Measurements from ENCODE around the gene TSC22D1. TPM values are rescaled to one million over a fixed set of nuclear protein-coding genes. Genes with fewer than 3 reads are reported as not detected.

Gene TSC22D1
- total and polyA plus RNA-seq, 2 of the 4 experiments (the other 2 are of a cell fraction): 30.8 to 42.2 TPM

DNA sequence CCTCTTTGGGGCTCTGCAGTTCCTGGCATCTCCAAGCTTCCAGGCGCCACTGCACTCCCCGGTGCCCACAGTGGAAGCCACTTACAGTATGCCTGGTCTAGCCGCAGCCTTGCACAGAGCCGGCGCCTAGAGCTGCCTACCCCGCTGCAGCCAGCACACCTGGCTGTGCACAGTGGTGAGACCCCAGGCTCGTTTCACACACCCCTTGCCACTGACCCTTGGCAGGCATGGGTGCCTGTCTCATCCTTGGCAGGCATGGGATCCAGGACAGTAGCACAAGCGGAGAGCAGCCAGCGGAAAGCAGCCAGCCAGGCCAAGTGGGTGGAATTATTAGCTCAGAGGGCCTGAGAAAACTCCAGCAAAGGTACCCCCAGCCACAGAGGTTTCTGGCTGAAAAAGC is 116.5 kb downstream of the TSC22D1 start:
- no peak overlapping the region for H2AK5ac ChIP-seq (ENCODE audit: low read depth, low read length)
- no peak overlapping the region for H2BK120ac ChIP-seq (ENCODE audit: low read depth, low read length)
- H3K4me2 ChIP-seq (ENCODE audit: low read depth, low read length): no peak overlapping the region
- no peak overlapping the region for H3K14ac ChIP-seq (replicated peaks; ENCODE audit: low read depth, low read length)
- H3K9ac ChIP-seq (ENCODE audit: low read depth, low read length): no peak overlapping the region
- H3K79me1 ChIP-seq (ENCODE audit: low read depth in 1 of 2, low read length in 2 of 2): peaks cover 16 to 42% of the 10 kb centered on the region in 2 experiments
- H4K8ac ChIP-seq (ENCODE audit: low read depth in 2 of 2, low read length in 2 of 2): no peak overlapping the region
- H4K5ac ChIP-seq (ENCODE audit: low read depth, low read length): no peak overlapping the region
- intact Hi-C loops (cut with micrococcal nuclease): no loop called here
- BruUV-seq (replicated peaks): no TSS peak
- H4K20me1 ChIP-seq (ENCODE audit: insufficient read depth, low read length): peaks cover 7% of the 10 kb centered on the region; the same call in 1 of the 2 replicates
- no peaks in the 10 kb centered on the region for H3K27me3 ChIP-seq (ENCODE audit: control insufficient read depth, insufficient read depth, low read length)
- DNase-seq (no peak), ATAC-seq (ENCODE audit: low read depth) (no peak)
- no peaks in the 10 kb centered on the region for H3K4me1 ChIP-seq (ENCODE audit: control insufficient read depth, insufficient read depth, low read length)
- TF ChIP-seq SMC3 (IDR thresholded peaks at IDR 0.05; ENCODE audit: low read depth, low read length) (no peak), RFX5 (IDR thresholded peaks at IDR 0.05; ENCODE audit: low read depth, low read length) (no peak), MAZ (IDR thresholded peaks at IDR 0.05; ENCODE audit: borderline replicate concordance, low read depth, low read length) (no peak), RCOR1 (IDR thresholded peaks at IDR 0.05; ENCODE audit: insufficient replicate concordance, low read length) (no peak), RAD21 (IDR thresholded peaks at IDR 0.05; ENCODE audit: low read length) (no peak)
- TF ChIP-seq, protein P1, sequence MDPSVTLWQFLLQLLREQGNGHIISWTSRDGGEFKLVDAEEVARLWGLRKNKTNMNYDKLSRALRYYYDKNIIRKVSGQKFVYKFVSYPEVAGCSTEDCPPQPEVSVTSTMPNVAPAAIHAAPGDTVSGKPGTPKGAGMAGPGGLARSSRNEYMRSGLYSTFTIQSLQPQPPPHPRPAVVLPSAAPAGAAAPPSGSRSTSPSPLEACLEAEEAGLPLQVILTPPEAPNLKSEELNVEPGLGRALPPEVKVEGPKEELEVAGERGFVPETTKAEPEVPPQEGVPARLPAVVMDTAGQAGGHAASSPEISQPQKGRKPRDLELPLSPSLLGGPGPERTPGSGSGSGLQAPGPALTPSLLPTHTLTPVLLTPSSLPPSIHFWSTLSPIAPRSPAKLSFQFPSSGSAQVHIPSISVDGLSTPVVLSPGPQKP (IDR thresholded peaks at IDR 0.05; ENCODE audit: borderline replicate concordance, low read depth, low read length): no peak
- dilution Hi-C loops (cut with HindIII; ENCODE audit: low sequenced_read_pairs, unreplicated experiment): loop anchor here (25.0 kb wide), 1 partner anchor 547 kb away; no protein-coding TSS in a partner anchor
- H3K18ac ChIP-seq (ENCODE audit: low read depth, low read length): no peak overlapping the region
- no peaks in the 10 kb centered on the region for H3K9me1 ChIP-seq (ENCODE audit: insufficient read depth, low read length)
- CTCF ChIA-PET: no interaction called here
- POLR2A ChIA-PET (ENCODE audit: unreplicated experiment): no interaction called here
- H2BK20ac ChIP-seq (ENCODE audit: low read depth, low read length): no peak overlapping the region
- H2BK5ac ChIP-seq (ENCODE audit: low read depth, low read length, poor library complexity, severe bottlenecking): no peak overlapping the region
- H3K4ac ChIP-seq (ENCODE audit: low read depth, low read length): no peak overlapping the region
- no peak overlapping the region for H3K23ac ChIP-seq (ENCODE audit: low read depth, low read length)
- H3K27ac ChIP-seq (ENCODE audit: insufficient read depth, low read length): no peak overlapping the region
- no peaks in the 10 kb centered on the region for H3K36me3 ChIP-seq (ENCODE audit: control insufficient read depth, insufficient read depth, low read length)
- H4K91ac ChIP-seq (ENCODE audit: insufficient read depth, low read depth, low read length): no peak overlapping the region
- no peaks in the 10 kb centered on the region for H3K9me3 ChIP-seq (ENCODE audit: control insufficient read depth, insufficient read depth, low read length)
- H2BK15ac ChIP-seq (ENCODE audit: low read depth, low read length): no peak overlapping the region
- H2AK9ac ChIP-seq (replicated peaks; ENCODE audit: low read depth, low read length, poor library complexity): no peak overlapping the region
- H3K56ac ChIP-seq (ENCODE audit: extremely low read depth, insufficient read depth, low read length): no peak overlapping the region
- H2AFZ ChIP-seq (replicated peaks; ENCODE audit: low read length, poor library complexity): no peak overlapping the region
- no peak overlapping the region for H3K4me3 ChIP-seq (ENCODE audit: insufficient read depth, low read depth, low read length)
- in situ Hi-C loops (cut with MboI; ENCODE audit: low sequenced_read_pairs): no loop called here
- WGBS, 2 experiments (ENCODE audit: extremely low coverage in 2 of 2, insufficient read length in 1 of 2): 90% methylated on average over 9 of the region's 9 CpGs; no CpG with 5 or more reads in 1 of the 2 experiments

Data from IMR-90 (cell line).